ENCODE data around the gene LCAT. TPM values are rescaled to one million over a fixed set of nuclear protein-coding genes. Genes with fewer than 3 reads are reported as not detected.

Gene LCAT
- total RNA-seq, 1 experiment from 2014 or later, result 17.8 TPM

DNA sequence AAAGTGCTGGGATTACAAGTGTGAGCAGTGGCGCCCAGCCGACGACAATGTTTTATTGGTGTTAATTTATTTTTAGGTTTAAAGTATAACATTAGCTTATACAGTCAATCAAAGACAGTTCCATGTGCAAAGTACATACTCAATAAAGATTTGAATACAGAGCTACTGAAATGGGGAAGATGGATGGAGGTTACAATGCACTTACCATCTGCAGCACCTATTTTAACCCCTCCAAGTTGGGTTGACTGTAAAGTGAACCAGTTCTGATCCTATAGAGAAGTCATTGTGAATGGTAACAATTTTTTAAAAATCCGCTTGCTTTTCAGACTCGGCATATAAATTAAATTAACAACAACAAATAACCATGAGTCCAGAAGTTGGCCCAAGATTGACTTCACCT, 51.5 kb downstream of the LCAT start:
- peak overlapping the region; percentile 75 to 96 (median 93); a peak in 6 of 7 replicates for H3K27ac Mint-ChIP-seq
- no peak overlapping the region for H3K9ac ChIP-seq (ENCODE audit: extremely low read depth, insufficient read length, low read length)

More for the DNA sequence above, 51.5 kb downstream of the LCAT start:
- Mint-ChIP-seq H3K9me3 (no peaks in the 10 kb centered on the region), H3K4me3 (peak overlapping the region; percentile 95 to 98), H3K27me3 (ENCODE audit: low read depth) (no peaks in the 10 kb centered on the region), H3K4me1 (peaks cover 16 to 19% of the 10 kb centered on the region in 2 experiments), H3K36me3 (ENCODE audit: insufficient read depth in 1 of 3, low read depth in 3 of 3) (no peaks in the 10 kb centered on the region)
- H2AK5ac ChIP-seq (ENCODE audit: insufficient read length, low read length), result no peak overlapping the region
- H4K91ac ChIP-seq (ENCODE audit: insufficient read length, low read depth, low read length), result no peak overlapping the region
- TF ChIP-seq, protein P1, sequence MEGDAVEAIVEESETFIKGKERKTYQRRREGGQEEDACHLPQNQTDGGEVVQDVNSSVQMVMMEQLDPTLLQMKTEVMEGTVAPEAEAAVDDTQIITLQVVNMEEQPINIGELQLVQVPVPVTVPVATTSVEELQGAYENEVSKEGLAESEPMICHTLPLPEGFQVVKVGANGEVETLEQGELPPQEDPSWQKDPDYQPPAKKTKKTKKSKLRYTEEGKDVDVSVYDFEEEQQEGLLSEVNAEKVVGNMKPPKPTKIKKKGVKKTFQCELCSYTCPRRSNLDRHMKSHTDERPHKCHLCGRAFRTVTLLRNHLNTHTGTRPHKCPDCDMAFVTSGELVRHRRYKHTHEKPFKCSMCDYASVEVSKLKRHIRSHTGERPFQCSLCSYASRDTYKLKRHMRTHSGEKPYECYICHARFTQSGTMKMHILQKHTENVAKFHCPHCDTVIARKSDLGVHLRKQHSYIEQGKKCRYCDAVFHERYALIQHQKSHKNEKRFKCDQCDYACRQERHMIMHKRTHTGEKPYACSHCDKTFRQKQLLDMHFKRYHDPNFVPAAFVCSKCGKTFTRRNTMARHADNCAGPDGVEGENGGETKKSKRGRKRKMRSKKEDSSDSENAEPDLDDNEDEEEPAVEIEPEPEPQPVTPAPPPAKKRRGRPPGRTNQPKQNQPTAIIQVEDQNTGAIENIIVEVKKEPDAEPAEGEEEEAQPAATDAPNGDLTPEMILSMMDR (conservative IDR thresholded peaks at IDR 0.05), result no peak
- H3K4me1 ChIP-seq (ENCODE audit: insufficient read depth, low read length), result no peaks in the 10 kb centered on the region
- no peak overlapping the region for H3K14ac ChIP-seq (ENCODE audit: insufficient read depth, low read length)
- H2BK120ac ChIP-seq (ENCODE audit: low read depth, low read length, poor library complexity, severe bottlenecking), result no peak overlapping the region
- H3K23me2 ChIP-seq (ENCODE audit: insufficient read length, low read depth, low read length, poor library complexity, severe bottlenecking), result peaks cover 6% of the 10 kb centered on the region
- no peak overlapping the region for H2BK5ac ChIP-seq (ENCODE audit: insufficient read length, low read length)
- peak overlapping the region; percentile 35 for H3K4me2 ChIP-seq (ENCODE audit: insufficient read depth, insufficient read length, low read length)
- no peak for DNase-seq
- H4K5ac ChIP-seq (ENCODE audit: insufficient read length, low read depth, low read length), result no peak overlapping the region
- H3K23ac ChIP-seq (ENCODE audit: insufficient read length, low read depth, low read length), result no peak overlapping the region
- H3K56ac ChIP-seq (ENCODE audit: insufficient read length, low read depth, low read length), result no peak overlapping the region
- H3K4ac ChIP-seq (ENCODE audit: low read depth, low read length), result no peak overlapping the region
- WGBS (ENCODE audit: extremely low coverage, insufficient read length, low lambda C conversion rate), result no CpG with 5 or more reads among the region's 5 CpGs
- H2BK20ac ChIP-seq (ENCODE audit: low read depth, low read length, poor library complexity, severe bottlenecking), result no peak overlapping the region
- H3K9me3 ChIP-seq (ENCODE audit: control insufficient read depth, low read depth, low read length), result no peaks in the 10 kb centered on the region
- peaks cover 7% of the 10 kb centered on the region for H3K79me1 ChIP-seq (ENCODE audit: insufficient read depth, low read depth, low read length, poor library complexity, severe bottlenecking)
- H3K27me3 ChIP-seq (ENCODE audit: insufficient read depth, low read length), result no peaks in the 10 kb centered on the region
- H2BK15ac ChIP-seq (ENCODE audit: low read depth, low read length), result no peak overlapping the region
- no peak overlapping the region for H4K8ac ChIP-seq (replicated peaks; ENCODE audit: insufficient read length, low read depth, low read length)
- no peak overlapping the region for H2AFZ ChIP-seq (ENCODE audit: low read length)
- no peak overlapping the region for H3K18ac ChIP-seq (ENCODE audit: insufficient read length, low read depth, low read length)
- peaks cover 8% of the 10 kb centered on the region; the same call in 1 of the 2 replicates for H3K79me2 ChIP-seq (ENCODE audit: insufficient read depth, low read length)
- H4K20me1 ChIP-seq (ENCODE audit: control insufficient read depth, insufficient read depth, insufficient read length), result no peaks in the 10 kb centered on the region
- H3K27ac ChIP-seq (ENCODE audit: insufficient read length, low read depth, low read length), result no peak overlapping the region
- H3T11ph ChIP-seq (ENCODE audit: low read length), result no peak overlapping the region
- no peak overlapping the region for H2BK12ac ChIP-seq (ENCODE audit: insufficient read length, low read depth, low read length)

Other genes starting within 250 kb of the LCAT start
- 20.1 and 21.8 TPM in 2 replicates for gene GFOD2, start 224.8 kb downstream of the LCAT start, total RNA-seq (2021)
- gene RANBP10, start 137.6 kb downstream of the LCAT start, total RNA-seq (2021), result 15.5 and 15.6 TPM in 2 replicates
- 1.1 and 1.3 TPM in 2 replicates for gene TSNAXIP1, start 137.2 kb downstream of the LCAT start, total RNA-seq (2021)
- 48.7 and 48.9 TPM in 2 replicates for gene THAP11, start 101.8 kb downstream of the LCAT start, total RNA-seq (2021)
- gene NUTF2, start 97.2 kb downstream of the LCAT start, total RNA-seq (2021), result 190 and 198 TPM in 2 replicates
- 60.9 and 65.9 TPM in 2 replicates for gene CENPT, start 96.4 kb downstream of the LCAT start, total RNA-seq (2021)
- 99.5 and 106 TPM in 2 replicates for gene EDC4, start 71.1 kb downstream of the LCAT start, total RNA-seq (2021)
- 2.0 and 2.7 TPM in 2 replicates for gene NRN1L, start 59.2 kb downstream of the LCAT start, total RNA-seq (2021)
- 28.6 and 29.1 TPM in 2 replicates for gene PSKH1, start 50.9 kb downstream of the LCAT start, total RNA-seq (2021)
- gene CTRL, start 12.3 kb downstream of the LCAT start, total RNA-seq (2021), result 2.7 and 3.3 TPM in 2 replicates
- 24.5 and 25.7 TPM in 2 replicates for gene PSMB10, start 7.3 kb downstream of the LCAT start, total RNA-seq (2021)
- 46.7 and 51.1 TPM in 2 replicates for gene SLC12A4, start 24.5 kb upstream of the LCAT start, total RNA-seq (2021)
- gene DPEP3, start 36.4 kb upstream of the LCAT start, total RNA-seq (2021), result 0.59 and 0.68 TPM in 2 replicates
- gene DPEP2, start 55.4 kb upstream of the LCAT start, total RNA-seq (2021), result not detected in 2 replicates
- gene DPEP2NB, start 71.8 kb upstream of the LCAT start, total RNA-seq (2021), result not detected in 2 replicates
- 21.8 and 22.9 TPM in 2 replicates for gene DDX28, start 79.1 kb upstream of the LCAT start, total RNA-seq (2021)
- gene DUS2, start 79.2 kb upstream of the LCAT start, total RNA-seq (2021), result 26.0 and 28.5 TPM in 2 replicates
- 31.6 and 33.0 TPM in 2 replicates for gene NFATC3, start 141.2 kb upstream of the LCAT start, total RNA-seq (2021)

Data from H9 (cell line).